Large intestine (tissue), 3 donors: ENCODE data around the gene NME3. TPM values are rescaled to one million over a fixed set of nuclear protein-coding genes. Genes with fewer than 3 reads are reported as not detected.

Experiments used
- DNase-seq, 2 donors: peaks; one replicate each; pipeline versions ENCODE4 v3.0.0 to v3.0.0-alpha.2; 2013
- H3K27ac ChIP-seq: one replicate; pipeline ENCODE4 v1.5.1; 2013; ENCODE audit warnings: low read length
- H3K27me3 ChIP-seq: 2 replicates; pipeline ENCODE4 v1.6.1; 2013; ENCODE audit warnings: low read length; ENCODE audit not compliant: control insufficient read depth, insufficient read depth
- H3K36me3 ChIP-seq: 2 replicates; pipeline ENCODE4 v1.6.1; 2013; ENCODE audit warnings: low read length; ENCODE audit not compliant: control insufficient read depth, insufficient read depth
- H3K4me1 ChIP-seq: one replicate; pipeline ENCODE4 v1.6.1; 2013; ENCODE audit warnings: low read length; ENCODE audit not compliant: control insufficient read depth, insufficient read depth
- H3K4me3 ChIP-seq: one replicate; pipeline ENCODE4 v1.5.1; 2013; ENCODE audit warnings: low read length
- H3K9me3 ChIP-seq: one replicate; pipeline ENCODE4 v1.6.1; 2013; ENCODE audit warnings: mild to moderate bottlenecking, low read depth, low read length, moderate library complexity; ENCODE audit not compliant: control insufficient read depth
- WGBS: methylation state at CpG from one replicate; pipeline ENCODE4 v1.1.5; 2013; ENCODE audit warnings: low lambda C conversion rate; ENCODE audit not compliant: insufficient coverage; 5-methylcytosine and 5-hydroxymethylcytosine counted together
- polyA plus RNA-seq: library from polyadenylated mRNA; unstranded; fragments of 120-200 nt; gene quantifications from one replicate; pipeline ENCODE4 v1.2.1, GENCODE V29; 2013

The NME3 gene
- polyA plus RNA-seq, 1 donor: 57.7 TPM

GRCh38 chr16:1724491-1724890, 46.9 kb downstream of the NME3 start:
- Histone ChIP-seq H3K4me3 (no peak overlapping the region), H3K36me3 (peaks cover 42% of the 10 kb centered on the region), H3K4me1 (peaks cover 3% of the 10 kb centered on the region), H3K27me3 (no peaks in the 10 kb centered on the region), H3K27ac (no peak overlapping the region), H3K9me3 (no peaks in the 10 kb centered on the region)
- no CpG with 5 or more reads among the region's 12 CpGs for WGBS
- no peak for DNase-seq

- DNase-seq: peak in 1 of 2 donors; percentile 27
- H3K36me3 ChIP-seq: peaks cover 34% of the 10 kb centered on the region
- peaks cover 3% of the 10 kb centered on the region for H3K4me1 ChIP-seq
- no peaks in the 10 kb centered on the region for H3K27me3 ChIP-seq
- no peak overlapping the region for H3K27ac ChIP-seq
- H3K9me3 ChIP-seq: no peaks in the 10 kb centered on the region
- 100% methylated on average over 1 of the region's 6 CpGs for WGBS
- no peak overlapping the region for H3K4me3 ChIP-seq
Observed at GRCh38 chr16:1723450-1724147, 47.7 kb downstream of the NME3 start.

GRCh38 chr16:1721372-1721771, 50.0 kb downstream of the NME3 start:
- WGBS: no CpG with 5 or more reads among the region's 9 CpGs
- Histone ChIP-seq H3K4me1 (peaks cover 3% of the 10 kb centered on the region), H3K9me3 (no peaks in the 10 kb centered on the region), H3K27ac (no peak overlapping the region), H3K4me3 (no peak overlapping the region), H3K36me3 (peaks cover 16% of the 10 kb centered on the region), H3K27me3 (no peaks in the 10 kb centered on the region)
- DNase-seq: no peak

Other genes starting within 250 kb of the NME3 start
- gene TMEM204, start 237.9 kb downstream of the NME3 start, polyA plus RNA-seq: 9.4 TPM
- 14.2 TPM for gene IFT140, start 159.5 kb downstream of the NME3 start, polyA plus RNA-seq
- 22.0 TPM for gene CRAMP1, start 159.2 kb downstream of the NME3 start, polyA plus RNA-seq
- 52.2 TPM for gene JPT2, start 93.3 kb downstream of the NME3 start, polyA plus RNA-seq
- gene MAPK8IP3, start 65.3 kb downstream of the NME3 start, polyA plus RNA-seq: 67.8 TPM
- 12.2 TPM for gene EME2, start 1.3 kb upstream of the NME3 start, polyA plus RNA-seq
- gene MRPS34, start 1.6 kb upstream of the NME3 start, polyA plus RNA-seq: 82.8 TPM
- gene SPSB3, start 11.0 kb upstream of the NME3 start, polyA plus RNA-seq: 36.5 TPM
- gene NUBP2, start 11.4 kb upstream of the NME3 start, polyA plus RNA-seq: 39.4 TPM
- 8.3 TPM for gene IGFALS, start 22.2 kb upstream of the NME3 start, polyA plus RNA-seq
- gene HAGH, start 55.3 kb upstream of the NME3 start, polyA plus RNA-seq: 55.5 TPM
- gene FAHD1, start 55.7 kb upstream of the NME3 start, polyA plus RNA-seq: 49.6 TPM
- 0.54 TPM for gene MEIOB, start 100.6 kb upstream of the NME3 start, polyA plus RNA-seq
- 0.04 TPM for gene HS3ST6, start 146.9 kb upstream of the NME3 start, polyA plus RNA-seq
- gene MSRB1, start 171.7 kb upstream of the NME3 start, polyA plus RNA-seq: 38.8 TPM
- 0.22 TPM for gene RPL3L, start 183.1 kb upstream of the NME3 start, polyA plus RNA-seq
- gene NDUFB10, start 188.0 kb upstream of the NME3 start, polyA plus RNA-seq: 128 TPM
- 3,022 TPM for gene RPS2, start 193.3 kb upstream of the NME3 start, polyA plus RNA-seq
- 0.09 TPM for gene RNF151, start 195.3 kb upstream of the NME3 start, polyA plus RNA-seq
- 32.9 TPM for gene TBL3, start 200.5 kb upstream of the NME3 start, polyA plus RNA-seq
- gene NOXO1, start 209.9 kb upstream of the NME3 start, polyA plus RNA-seq: 2.8 TPM
- gene GFER, start 212.7 kb upstream of the NME3 start, polyA plus RNA-seq: 48.5 TPM
- gene SYNGR3, start 218.4 kb upstream of the NME3 start, polyA plus RNA-seq: 4.2 TPM
- 28.9 TPM for gene ZNF598, start 238.3 kb upstream of the NME3 start, polyA plus RNA-seq
- 4.4 TPM for gene NPW, start 248.2 kb upstream of the NME3 start, polyA plus RNA-seq